Measurements from ENCODE around the gene CNN1.

CNN1 gene

DNA sequence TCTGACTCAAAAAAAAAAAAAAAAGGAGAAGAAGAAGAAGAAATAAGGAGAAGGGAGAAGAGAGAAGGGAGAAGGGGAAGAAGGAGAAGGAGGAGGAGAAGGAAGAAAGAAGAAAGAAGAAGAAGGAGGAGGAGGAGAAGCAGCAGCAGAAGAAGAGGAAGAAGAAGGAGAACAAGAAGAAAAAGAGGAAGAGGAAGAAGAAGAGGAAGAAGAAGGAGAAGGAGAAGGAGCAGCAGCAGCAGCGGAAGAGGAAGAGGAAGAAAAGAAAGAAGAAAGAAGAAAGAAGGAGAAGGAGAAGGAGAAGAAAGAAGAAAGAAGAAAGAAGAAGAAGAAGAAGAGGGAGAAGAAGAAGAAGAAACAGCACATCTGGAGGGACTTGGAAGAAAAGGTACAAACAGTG is 4.1 kb upstream of the CNN1 start:
- no peak for DNase-seq (ENCODE audit: low read depth in 2 of 2)

DNA sequence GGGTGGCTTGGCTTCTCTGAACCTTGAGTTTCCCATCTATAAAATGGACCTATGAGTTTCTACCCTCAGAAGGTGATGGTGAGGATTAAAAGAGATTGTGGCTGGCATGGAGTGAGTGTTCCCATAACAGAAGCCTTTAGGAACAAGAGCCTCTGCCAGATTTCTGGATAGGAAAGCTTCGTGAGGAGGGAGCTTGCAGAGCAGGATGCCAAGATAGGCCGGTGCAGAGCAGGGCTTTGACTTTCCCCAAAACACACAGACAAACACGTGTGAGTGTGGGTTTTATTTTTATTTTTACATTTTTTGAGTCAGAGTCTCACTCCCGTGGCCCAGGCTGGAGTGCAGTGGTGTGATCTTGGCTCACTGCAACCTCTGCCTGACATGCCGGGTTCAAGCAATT is 3.7 kb upstream of the CNN1 start:
- DNase-seq (ENCODE audit: low read depth in 2 of 2) = no peak

DNA sequence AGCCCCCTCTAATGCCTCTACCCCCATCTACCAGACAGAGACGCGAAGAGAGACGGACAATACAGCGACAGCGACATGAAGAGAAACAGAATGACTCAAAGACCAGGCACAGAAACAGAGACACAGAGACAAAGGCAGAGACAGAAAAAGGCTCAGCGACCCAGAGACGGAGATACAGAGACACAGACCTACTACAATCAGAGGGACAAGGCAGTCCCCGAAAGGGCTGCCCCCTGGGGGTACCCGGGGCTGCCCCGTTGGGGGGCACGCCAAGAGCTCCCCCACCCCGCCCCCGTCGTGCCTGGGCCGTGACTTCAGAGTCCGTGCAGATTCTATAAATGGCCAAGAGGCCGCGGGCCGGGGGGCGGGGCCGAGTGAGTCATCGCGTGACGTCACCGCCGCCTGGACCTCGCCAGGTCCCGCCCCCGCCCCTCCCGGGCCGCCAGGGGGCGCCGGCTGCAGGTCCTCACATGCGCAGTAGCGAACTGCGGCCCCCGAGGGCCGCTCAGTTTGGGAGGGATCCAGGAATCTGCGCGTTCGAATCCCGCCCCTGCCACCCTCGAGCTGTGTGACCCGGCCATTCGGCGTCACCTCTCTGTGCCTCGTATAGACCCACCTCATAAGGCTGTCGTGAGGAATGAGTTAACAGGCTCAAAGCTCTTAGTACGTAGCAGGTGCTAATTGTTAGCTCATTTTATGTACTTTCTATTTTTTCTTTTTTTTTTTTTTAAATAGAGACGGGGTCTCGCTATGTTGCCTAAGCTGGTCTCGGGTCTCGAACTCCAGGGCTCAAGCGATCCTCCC is 2.7 kb upstream of the CNN1 start:
- peak; percentile 64 to 70 for DNase-seq (ENCODE audit: low read depth in 2 of 2)

DNA sequence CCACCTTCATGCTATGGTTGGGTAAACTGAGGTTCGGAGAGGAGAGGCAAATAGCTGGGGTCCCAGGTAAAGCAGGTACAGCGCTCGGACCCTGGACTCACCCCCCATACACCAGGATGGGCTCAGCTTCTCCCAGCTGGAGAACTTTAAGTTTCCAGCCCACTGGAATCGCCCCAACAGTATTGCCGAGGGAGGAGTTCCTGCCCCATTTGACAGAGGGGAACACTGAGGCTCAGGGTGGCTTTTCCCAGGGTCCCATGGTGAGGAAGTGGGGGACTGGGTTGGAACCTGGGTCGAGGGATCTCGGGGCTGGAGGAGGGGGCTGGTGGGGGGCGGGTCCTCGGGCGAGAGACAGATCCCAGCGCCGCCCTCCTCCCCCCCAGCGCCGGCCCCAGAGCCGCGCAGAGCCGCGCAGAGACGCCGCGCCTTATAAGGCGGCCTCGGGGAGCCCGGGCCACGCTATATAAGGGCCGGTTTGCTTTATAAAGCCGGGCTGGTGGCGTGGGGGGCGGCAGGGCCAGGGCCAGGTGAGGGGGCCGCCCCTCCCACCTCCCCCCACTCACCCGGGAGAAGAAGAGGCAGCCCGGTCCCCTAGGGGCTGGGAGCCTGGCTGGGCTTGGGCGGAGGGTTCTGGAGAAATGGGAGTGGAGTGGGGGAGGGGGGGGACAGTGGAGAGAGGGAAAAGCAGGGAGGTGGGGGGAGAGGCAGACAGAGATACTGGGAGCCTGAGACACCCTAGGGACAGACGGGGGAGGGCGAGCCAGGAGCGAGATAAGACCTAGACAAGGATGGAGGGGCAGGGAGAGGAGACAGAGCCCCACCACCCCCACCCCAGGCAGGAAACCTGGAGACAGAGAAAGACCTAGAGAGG is 1.1 kb downstream of the CNN1 start:
- no peak for DNase-seq (ENCODE audit: low read depth in 2 of 2)

DNA sequence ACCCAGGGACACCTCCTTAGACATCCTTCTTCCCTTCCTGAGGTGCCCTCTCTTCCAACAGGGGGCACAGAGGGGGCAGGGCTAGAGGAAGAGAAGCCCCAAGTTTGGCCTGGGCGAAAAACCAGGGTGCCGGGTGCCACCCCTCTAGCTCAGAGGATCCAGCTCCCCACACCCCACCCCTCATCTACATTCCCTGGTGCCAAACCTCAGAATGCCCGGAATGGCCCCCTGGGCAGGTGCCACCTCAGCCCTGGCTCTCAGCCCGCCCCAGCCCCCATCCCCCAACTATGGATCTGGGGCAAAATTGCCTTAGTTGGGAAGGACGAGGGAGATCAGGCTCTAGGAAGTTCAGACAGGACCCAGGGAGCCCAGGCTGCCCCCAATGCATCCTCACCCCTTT is 2.0 kb downstream of the CNN1 start:
- DNase-seq (ENCODE audit: low read depth in 2 of 2) = no peak

DNA sequence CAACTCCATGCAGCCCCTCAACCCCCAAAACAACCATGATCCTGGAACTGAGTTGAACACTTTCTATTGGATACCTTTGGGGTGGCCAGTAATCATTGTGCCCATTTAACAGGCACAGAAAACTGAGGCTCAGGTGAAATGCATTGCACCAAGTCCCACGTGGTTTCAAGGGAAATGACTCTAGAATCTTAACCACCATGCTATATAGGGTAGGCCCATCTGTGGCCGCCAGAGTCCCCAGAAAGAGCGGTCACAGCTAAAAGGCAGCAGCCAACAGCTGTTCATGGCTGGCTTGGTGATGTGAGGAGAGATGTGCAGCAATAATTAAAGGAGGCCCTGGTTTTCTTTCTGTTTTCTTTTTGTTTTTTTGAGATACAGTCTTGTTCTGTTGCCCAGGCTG is 2.6 kb downstream of the CNN1 start:
- DNase-seq (ENCODE audit: low read depth in 2 of 2) = no peak

DNA sequence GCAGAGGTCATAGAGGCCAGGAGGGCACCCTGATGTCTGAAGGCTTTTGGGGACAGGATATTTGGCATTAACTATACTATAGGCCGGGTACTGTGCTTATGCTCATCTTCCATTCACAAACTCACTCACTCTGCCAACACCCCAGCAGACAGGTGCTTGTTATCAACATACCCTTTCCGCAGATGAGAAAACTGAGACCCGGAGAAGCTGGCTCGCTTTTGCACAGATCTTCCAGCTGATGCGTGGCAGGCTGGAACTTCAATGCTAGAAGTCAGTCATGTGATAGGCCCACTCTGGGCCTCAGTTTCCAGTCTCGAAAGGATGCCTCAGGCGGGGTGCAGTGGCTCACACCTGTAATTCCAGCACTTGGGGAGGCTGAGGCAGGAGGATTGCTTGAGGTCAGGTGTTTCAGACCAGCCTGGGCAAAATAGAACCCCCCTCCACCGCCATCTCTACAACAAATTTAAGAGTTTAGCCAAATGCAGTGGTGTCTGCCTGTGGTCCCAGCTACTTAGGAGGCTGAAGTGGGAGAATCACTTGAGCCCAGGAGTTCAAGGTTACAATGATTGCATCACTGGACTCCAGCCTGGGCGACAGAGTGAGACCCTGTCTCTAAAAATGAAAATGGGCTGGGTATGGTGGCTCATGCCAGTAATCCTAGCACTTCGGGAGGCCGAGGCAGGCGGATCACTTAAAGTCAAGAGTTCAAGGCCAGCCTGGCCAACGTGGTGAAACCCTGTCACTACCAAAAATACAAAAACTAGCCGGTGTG is 9.5 kb downstream of the CNN1 start:
- DNase-seq (ENCODE audit: low read depth in 2 of 2) = no peak

DNA sequence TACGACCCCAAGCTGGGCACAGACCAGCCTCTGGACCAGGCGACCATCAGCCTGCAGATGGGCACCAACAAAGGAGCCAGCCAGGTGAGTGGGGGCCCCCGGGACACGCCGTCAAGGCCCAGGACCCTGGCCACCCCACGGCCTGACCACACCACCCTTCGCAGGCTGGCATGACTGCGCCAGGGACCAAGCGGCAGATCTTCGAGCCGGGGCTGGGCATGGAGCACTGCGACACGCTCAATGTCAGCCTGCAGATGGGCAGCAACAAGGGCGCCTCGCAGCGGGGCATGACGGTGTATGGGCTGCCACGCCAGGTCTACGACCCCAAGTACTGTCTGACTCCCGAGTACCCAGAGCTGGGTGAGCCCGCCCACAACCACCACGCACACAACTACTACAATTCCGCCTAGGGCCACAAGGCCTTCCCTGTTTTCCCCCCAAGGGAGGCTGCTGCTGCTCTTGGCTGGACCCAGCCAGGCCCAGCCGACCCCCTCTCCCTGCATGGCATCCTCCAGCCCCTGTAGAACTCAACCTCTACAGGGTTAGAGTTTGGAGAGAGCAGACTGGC is 10.8 kb downstream of the CNN1 start:
- no peak for DNase-seq (ENCODE audit: low read depth in 2 of 2)

DNA sequence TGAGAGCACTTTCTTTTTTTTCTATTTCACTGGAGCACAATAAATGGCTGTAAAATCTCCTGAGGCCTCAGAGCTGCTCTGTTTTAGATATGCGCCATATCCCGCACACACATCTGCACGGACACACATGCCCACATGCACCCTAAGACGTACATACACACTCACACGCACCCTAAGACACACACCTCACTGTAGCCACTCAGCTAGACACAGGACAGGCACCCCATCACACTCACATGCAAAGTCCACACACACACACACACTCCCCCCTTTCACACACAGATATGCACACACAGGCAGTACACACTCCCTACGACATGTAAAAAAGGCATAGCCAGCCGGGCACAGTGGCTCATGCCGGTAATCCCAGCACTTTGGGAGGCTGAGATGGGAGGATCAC is 11.6 kb downstream of the CNN1 start:
- no peak for DNase-seq (ENCODE audit: low read depth in 2 of 2)

DNA sequence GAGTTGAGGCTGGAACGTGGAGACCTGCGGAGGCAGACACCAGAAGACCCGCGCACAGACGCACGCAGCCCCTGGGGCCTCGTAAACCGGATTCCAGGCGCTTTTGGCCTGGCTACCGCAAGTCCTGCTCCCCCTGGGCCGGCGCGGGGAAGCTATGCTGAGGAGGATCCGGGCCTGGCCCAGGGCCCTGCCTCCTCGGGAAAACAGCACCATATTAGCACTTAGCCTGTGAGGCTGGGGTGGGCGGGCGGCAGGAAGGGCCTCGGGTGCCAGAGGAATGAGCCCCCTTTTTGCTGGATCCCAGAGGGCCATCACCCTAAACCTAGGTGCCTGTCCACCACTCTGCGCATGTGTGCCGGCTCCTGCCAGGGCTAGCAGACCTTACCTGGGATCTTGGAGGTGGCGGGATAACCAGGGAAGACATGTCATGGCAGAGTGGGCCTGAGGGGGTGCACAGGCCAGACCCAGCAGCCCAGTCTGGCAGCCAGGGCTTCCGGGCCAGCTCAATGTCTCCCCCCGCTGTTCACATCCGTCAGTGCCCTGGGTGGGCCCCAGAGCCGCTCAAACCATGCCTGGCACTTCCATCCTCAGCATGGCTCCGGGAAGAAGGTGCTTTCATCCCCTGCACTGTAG is 13.1 kb downstream of the CNN1 start:
- DNase-seq (ENCODE audit: low read depth in 2 of 2) = no peak

DNA sequence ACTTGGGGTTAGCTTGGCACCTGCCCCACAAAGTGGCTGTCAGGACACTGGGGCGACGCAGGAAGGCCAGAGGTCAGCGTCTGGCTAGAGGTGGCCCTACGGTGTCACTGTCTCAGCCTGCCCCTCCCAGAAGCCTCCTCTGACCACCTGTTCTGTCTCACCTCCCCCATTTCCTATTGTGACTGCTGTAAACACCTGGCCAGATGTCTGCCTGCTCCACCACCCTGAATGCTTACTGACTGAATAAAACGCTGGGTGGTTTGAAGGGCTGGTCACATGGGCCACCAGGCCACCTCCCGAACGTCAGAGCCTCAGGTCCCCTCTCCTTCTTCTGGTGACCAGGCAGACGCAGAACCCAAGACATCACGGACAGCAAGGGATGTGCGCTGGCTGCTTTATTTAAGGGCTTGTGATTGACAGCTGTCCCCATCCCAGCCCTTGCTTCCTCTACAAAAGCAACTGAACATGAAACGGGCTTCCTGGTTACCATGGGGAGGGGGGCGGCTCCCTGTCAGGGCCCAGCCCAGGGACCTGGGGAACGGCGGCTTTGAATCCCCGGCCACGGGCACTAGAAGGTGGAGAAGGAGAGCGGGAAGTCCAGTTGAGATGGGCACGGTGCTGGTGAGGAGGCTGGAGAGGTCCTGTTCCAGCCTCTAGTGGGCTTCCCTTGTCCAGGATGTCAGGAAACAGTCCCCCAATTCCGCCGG is 14.2 kb downstream of the CNN1 start:
- DNase-seq (ENCODE audit: low read depth in 2 of 2) = no peak

DNA sequence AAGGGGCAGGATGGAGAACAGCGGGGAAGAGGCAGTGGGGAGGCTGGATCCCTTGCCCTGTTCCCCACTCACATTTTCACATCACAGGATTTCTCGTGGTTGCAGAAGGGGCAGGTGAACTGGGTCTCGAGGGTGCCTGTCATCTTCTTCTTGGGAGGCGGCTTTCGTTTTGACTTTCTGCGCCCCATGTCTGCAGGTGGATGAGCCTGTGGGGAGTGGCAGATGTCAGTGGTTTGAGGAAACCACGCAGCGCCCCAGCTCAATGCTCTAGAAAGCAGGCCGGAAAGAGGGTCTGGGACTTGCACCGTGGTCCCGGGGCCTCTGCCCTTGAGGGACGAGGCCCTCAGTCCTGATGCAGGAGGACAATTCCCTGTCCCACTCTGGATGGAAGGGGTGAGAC is 15.5 kb downstream of the CNN1 start:
- DNase-seq (ENCODE audit: low read depth in 2 of 2) = no peak

DNA sequence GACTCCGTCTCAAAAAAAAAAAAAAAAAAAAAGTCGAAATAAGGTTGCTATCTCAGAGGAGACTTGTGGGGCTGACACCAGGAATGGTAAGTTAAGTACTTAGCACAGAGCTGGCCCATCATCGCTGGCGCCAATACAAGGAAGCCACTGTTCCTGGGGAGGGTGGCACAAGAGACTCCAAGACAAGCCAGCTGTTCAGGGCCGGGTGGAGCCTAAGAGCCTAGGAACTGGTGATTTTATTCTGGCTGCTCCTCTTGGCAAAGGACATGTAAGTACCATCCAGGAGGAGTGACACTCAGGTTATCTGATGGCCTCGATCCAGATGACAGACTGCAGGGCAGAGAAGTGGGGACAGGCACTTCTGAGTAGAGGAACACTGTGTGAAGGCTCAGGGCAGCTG is 16.6 kb downstream of the CNN1 start:
- DNase-seq (ENCODE audit: low read depth in 2 of 2) = no peak

DNA sequence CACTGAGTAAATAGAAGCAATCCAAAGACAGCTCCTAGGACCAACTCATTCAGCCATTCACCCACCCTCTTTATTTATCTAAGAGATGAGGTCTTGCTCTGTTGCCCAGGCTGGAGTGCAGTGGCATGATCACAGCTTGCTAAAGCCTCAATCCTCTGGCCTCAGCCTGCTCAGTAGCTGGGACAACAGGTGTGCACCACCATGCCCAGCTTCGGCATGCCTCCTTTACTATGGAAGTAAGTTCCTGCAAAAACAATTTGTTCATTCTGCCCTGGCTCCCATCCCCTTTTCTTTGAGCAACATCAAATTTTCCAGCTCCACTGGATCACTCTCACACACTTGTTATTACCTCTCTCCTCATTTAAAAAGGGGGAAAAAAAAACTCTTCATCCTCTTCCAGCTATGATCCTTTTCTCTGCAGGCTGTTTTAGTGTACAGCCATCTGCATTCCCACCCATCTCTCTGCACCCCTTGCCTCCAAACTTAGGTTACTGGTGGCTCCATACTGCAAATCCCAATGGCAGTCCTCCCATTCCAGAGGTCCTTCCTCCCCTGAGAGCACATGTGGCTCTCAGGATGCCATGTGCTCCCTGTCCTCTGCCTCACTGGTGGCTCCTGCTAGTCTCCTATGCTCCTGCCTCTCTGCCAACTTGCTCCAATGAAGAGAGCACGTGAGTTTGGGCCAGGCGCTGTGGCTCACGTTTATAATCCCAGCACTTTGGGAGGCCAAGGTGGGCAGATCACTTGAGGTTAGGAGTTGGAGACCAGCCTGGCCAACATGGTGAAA is 18.2 kb downstream of the CNN1 start:
- no peak for DNase-seq (ENCODE audit: low read depth in 2 of 2)

DNA sequence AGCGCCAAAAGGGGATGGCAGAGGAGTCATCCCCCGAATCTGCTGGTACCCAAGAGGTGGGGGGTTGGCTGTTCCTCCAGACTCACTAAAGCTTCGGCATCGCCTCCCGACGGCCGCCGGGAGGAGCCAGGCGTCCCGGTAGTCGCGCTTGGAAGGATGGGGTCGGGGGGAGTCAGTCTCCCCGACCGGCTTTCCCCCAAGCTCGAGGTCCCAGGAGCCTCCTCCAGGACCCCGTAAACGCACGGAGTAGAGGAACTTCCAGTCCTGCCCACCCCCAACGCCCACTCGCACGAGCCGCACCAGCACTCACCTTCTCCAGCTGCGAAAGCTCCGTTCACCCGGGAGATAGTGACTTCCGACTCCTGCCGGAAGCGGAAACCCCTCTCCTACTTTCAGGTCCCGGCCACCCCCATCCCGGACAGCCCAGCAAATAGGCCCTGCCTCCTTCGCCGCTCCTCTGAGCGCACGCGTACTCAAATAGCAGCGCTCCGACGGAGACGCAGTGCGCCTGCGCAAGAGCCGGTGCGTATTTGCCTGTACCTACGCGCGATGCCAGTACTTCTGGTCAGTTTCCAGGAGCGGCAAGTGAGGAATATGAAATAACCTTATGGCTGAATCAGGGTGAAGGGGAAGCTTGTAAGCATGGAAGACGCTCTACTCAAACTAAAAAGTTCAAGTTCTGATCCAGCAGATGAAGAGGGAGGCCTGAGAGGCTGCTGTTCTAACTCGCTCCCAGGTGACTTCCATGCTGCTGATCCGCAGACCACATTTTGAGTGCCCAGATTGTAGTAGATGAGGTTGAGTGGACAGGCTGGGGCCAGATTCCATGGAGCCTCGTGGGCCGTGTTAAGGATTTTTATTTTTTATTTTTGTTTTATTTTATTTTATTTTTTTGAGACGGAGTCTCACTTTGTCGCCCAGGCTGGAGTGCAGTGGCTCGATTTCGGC is 20.5 kb downstream of the CNN1 start, which contains the start of gene ELOF1:
Gene ELOF1, minus strand, starts transcription at position 350 of the 948 bp plus-strand sequence. CDS start 4,883 bp downstream, outside the sequence.
- DNase-seq (ENCODE audit: low read depth in 2 of 2) = peak; percentile 88 to 93

DNA sequence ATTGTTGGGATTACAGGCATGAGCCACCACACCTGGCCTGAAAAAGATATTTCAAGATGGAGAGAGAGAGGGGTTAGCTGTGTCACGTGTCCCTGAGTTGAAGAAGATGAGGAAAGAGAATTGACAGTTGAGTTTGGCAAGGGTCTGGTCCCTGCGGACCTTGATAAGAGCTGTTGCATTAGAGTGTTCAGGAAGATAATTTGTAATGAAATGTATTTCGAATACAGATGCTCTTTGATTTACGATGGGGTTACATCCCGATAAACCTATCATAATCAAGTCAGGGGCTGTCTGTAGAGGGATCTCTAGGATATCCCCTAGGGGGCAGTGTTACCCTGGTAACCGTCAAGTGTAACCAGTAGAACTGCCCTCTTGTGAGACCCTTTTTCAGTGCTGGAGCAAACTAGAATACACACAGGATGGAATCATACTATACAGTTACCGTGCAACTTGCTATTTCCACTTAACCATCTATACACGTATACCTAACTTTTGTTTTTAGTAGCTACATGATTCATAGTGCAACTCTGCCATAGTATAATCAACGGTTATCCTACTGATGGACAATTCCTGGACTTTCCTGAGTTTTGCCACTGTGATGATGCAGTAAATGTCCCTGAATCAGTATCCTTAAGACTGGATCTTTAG is 21.9 kb downstream of the CNN1 start:
- peak in 1 of 2 donors; percentile 35 for DNase-seq (ENCODE audit: low read depth in 2 of 2)

DNA sequence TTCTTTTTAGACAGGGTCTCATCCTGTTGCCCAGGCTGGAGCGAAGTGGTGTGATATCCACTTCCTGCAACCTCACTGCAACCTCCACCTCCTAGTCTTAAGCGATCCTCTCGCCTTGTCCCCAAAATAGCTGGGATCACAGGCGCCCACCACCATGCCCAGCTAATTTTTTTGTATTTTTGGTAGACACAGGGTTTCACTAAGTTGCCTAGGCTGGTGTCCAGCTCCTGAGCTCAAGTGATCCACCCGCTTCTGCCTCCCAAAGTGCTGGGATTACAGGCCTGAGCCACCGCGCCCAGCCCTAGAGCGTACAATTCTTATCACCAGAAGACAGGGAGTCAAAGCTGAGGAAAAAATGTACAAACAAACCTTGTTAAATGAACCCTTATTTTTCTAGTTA is 24.9 kb downstream of the CNN1 start:
- DNase-seq (ENCODE audit: low read depth in 2 of 2) = no peak
